Skeletal muscle tissue (tissue), 4 donors: ENCODE data around the gene NEU4. TPM values are rescaled to one million over a fixed set of nuclear protein-coding genes. Genes with fewer than 3 reads are reported as not detected.

ENCODE experiments used
- H3K27ac ChIP-seq: one replicate; pipeline ENCODE4 v1.7.0; 2013; ENCODE audit warnings: mild to moderate bottlenecking, low read depth, low read length, inconsistent platforms
- H3K27me3 ChIP-seq, 3 donors: one replicate each; pipeline ENCODE4 v1.7.0; 2013; ENCODE audit warnings: low read length in 3 of 3; ENCODE audit not compliant: control insufficient read depth in 3 of 3, insufficient read depth in 3 of 3
- H3K36me3 ChIP-seq, 3 donors: one replicate each; pipeline ENCODE4 v1.7.0; 2013; ENCODE audit warnings: low read length in 3 of 3; ENCODE audit not compliant: control insufficient read depth in 3 of 3, insufficient read depth in 3 of 3
- H3K4me1 ChIP-seq, 3 donors: one replicate each; pipeline ENCODE4 v1.7.0; 2013; ENCODE audit warnings: low read length in 3 of 3, mild to moderate bottlenecking in 3 of 3; ENCODE audit not compliant: control insufficient read depth in 3 of 3, insufficient read depth in 3 of 3
- H3K4me3 ChIP-seq, 3 donors: one replicate each; pipeline ENCODE4 v1.7.0; 2013; ENCODE audit warnings: low read length in 3 of 3
- H3K9ac ChIP-seq, 3 donors: one replicate each; pipeline ENCODE4 v1.7.0; 2013; ENCODE audit warnings: low read length in 3 of 3, mild to moderate bottlenecking in 3 of 3, moderate library complexity in 2 of 3, low read depth in 1 of 3
- H3K9me3 ChIP-seq, 3 donors: one replicate each; pipeline ENCODE4 v1.7.0; 2013; ENCODE audit warnings: low read length in 3 of 3; ENCODE audit not compliant: control insufficient read depth in 3 of 3
- total RNA-seq: library from RNA; depleted of rRNA; stranded (reverse); fragments of >200 nt; gene quantifications from one replicate; pipeline ENCODE4 v1.2.3, GENCODE V29; 2014
- donor health status: Osteomylitis.

Gene NEU4
- total RNA-seq, 1 donor from 2014 or later = 4.2 TPM

GRCh38 chr2:241768251-241768711, 40.7 kb upstream of the NEU4 start:
- Histone ChIP-seq H3K4me1 (peaks cover 8 to 14% (median 12%) of the 10 kb centered on the region in 3 donors), H3K9ac (no peak overlapping the region), H3K27me3 (peaks cover 0 to 6% (median 2%) of the 10 kb centered on the region in 3 donors), H3K9me3 (no peaks in the 10 kb centered on the region), H3K27ac (no peak overlapping the region), H3K36me3 (peaks cover 2 to 4% (median 3%) of the 10 kb centered on the region in 3 donors), H3K4me3 (no peak overlapping the region)

DNA sequence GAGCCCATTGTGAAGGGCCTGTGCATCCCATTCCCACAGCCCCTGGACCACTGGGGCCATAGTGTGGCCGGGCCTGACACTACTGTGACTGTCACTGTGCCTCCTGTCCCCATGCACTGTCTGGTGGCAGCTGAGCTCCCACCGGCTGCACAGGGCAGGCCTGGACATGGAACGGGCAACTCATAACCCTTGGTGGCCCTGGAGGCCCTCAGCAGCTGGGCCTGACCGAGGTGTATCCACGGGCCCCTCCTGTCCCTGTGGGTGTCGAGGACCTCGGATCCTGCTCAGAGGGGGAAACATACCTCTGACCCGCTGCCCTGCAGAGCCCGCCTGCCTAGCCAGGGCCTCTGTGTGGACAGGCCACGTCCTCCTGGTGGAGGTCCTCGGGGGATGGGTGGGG, 40.1 kb upstream of the NEU4 start:
- H3K27ac ChIP-seq = no peak overlapping the region
- H3K27me3 ChIP-seq = peaks cover 1 to 11% (median 8%) of the 10 kb centered on the region in 3 donors
- peaks cover 0 to 1% (median 0%) of the 10 kb centered on the region in 3 donors for H3K36me3 ChIP-seq
- no peaks in the 10 kb centered on the region for H3K9me3 ChIP-seq
- peaks cover 8 to 14% (median 12%) of the 10 kb centered on the region in 3 donors for H3K4me1 ChIP-seq
- no peak overlapping the region for H3K4me3 ChIP-seq
- no peak overlapping the region for H3K9ac ChIP-seq

- Histone ChIP-seq H3K9ac (no peak overlapping the region), H3K4me1 (peaks cover 8 to 14% (median 12%) of the 10 kb centered on the region in 3 donors), H3K27ac (no peak overlapping the region), H3K4me3 (no peak overlapping the region), H3K36me3 (peaks cover 0 to 1% (median 0%) of the 10 kb centered on the region in 3 donors), H3K27me3 (peaks cover 7 to 19% (median 10%) of the 10 kb centered on the region in 3 donors), H3K9me3 (no peaks in the 10 kb centered on the region)
These were observed 39.2 kb upstream of the NEU4 start for GRCh38 chr2:241769819-241770184.

GRCh38 chr2:241770185-241770935, 38.6 kb upstream of the NEU4 start:
- peaks cover 0 to 1% (median 0%) of the 10 kb centered on the region in 3 donors for H3K36me3 ChIP-seq
- H3K9me3 ChIP-seq = no peaks in the 10 kb centered on the region
- peaks cover 12 to 24% (median 15%) of the 10 kb centered on the region in 3 donors for H3K27me3 ChIP-seq
- no peak overlapping the region for H3K4me3 ChIP-seq
- peaks cover 8 to 14% (median 12%) of the 10 kb centered on the region in 3 donors for H3K4me1 ChIP-seq
- H3K9ac ChIP-seq = no peak overlapping the region
- H3K27ac ChIP-seq = no peak overlapping the region

GRCh38 chr2:241770936-241771285, 38.1 kb upstream of the NEU4 start:
- H3K36me3 ChIP-seq = peaks cover 0 to 1% (median 0%) of the 10 kb centered on the region in 3 donors
- H3K27ac ChIP-seq = no peak overlapping the region
- H3K4me3 ChIP-seq = no peak overlapping the region
- H3K9me3 ChIP-seq = no peaks in the 10 kb centered on the region
- peak overlapping the region in 1 of 3 donors; percentile 8 for H3K9ac ChIP-seq
- H3K4me1 ChIP-seq = peaks cover 8 to 14% (median 12%) of the 10 kb centered on the region in 3 donors
- H3K27me3 ChIP-seq = peaks cover 15 to 30% (median 17%) of the 10 kb centered on the region in 3 donors

DNA sequence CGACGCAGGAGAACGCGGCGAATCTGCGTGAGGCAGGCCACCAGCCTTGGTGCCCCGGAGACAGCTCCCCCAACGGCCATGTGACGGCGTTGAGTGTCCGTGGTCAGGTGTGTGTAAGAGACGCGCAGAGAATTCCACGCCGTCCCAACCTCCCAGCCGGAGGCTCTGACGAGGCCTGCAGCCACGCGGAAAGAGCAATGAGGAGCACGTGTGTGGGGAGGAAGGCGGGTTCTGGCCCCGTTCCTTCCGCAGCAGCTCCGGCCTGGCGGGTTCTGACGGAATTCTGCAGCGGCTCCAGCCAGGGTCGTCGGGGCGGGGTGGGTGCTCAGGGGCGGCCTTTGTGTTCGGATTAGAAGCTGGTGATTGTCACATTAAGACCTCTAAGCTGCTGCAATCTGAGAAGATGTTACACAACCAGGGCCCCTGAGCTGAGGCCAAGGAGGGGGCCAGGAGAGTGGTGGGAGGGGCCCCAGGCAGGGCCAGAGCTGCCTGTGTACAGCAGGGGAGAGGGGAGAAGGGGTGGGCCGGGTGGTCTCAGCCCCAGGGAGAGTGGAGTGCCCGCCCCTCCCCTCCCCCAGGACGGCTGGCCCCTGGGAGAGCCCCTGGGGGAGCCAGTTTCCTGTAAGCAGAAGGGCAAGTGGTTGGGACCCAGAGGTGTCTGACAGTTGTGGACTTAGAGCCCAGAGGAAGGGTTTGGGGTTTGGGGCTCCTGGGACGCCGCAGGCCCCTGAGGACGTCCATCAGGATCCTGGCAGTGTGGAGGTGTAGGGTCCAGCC, 37.5 kb upstream of the NEU4 start:
- no peaks in the 10 kb centered on the region for H3K9me3 ChIP-seq
- peaks cover 8 to 14% (median 12%) of the 10 kb centered on the region in 3 donors for H3K4me1 ChIP-seq
- no peak overlapping the region for H3K4me3 ChIP-seq
- H3K27me3 ChIP-seq = peaks cover 15 to 31% (median 17%) of the 10 kb centered on the region in 3 donors
- no peak overlapping the region for H3K27ac ChIP-seq
- peaks cover 0 to 1% (median 0%) of the 10 kb centered on the region in 3 donors for H3K36me3 ChIP-seq
- peak overlapping the region in 2 of 3 donors; percentile 8 to 40 for H3K9ac ChIP-seq

DNA sequence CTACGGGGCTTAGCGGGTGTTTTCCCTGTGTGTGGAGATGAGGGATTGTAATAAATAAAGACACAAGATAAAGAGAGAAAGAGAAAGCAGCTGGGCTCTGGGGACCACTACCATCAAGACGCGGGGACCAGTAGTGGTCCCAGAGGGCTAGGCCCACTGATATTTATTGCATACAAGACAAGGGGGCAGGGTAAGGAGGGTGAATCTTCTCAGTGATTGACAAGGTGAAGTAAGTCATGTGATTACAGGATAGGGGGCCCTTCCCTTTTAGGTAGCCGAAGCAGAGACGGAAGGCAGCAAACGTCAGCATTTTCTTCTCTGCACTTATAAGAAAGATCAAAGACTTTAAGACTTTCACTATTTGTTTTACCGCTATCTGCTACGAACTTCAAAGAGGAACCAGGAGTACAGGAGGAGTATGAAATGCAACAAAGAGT, 36.9 kb upstream of the NEU4 start:
- Histone ChIP-seq H3K27me3 (peaks cover 15 to 31% (median 17%) of the 10 kb centered on the region in 3 donors), H3K9ac (peak overlapping the region in 1 of 3 donors; percentile 40), H3K4me1 (peaks cover 8 to 14% (median 12%) of the 10 kb centered on the region in 3 donors), H3K4me3 (no peak overlapping the region), H3K9me3 (no peaks in the 10 kb centered on the region), H3K36me3 (peaks cover 0 to 1% (median 0%) of the 10 kb centered on the region in 3 donors), H3K27ac (no peak overlapping the region)

- Histone ChIP-seq H3K9me3 (no peaks in the 10 kb centered on the region), H3K9ac (no peak overlapping the region), H3K4me3 (no peak overlapping the region), H3K36me3 (no peaks in the 10 kb centered on the region), H3K27ac (no peak overlapping the region), H3K27me3 (peaks cover 15 to 31% (median 17%) of the 10 kb centered on the region in 3 donors), H3K4me1 (peaks cover 8 to 14% (median 12%) of the 10 kb centered on the region in 3 donors)
These were observed 35.2 kb upstream of the NEU4 start for GRCh38 chr2:241773511-241774418.
